Mesendoderm (in vitro differentiated cells): ENCODE results near the gene TAP1.

Experiments used
- DNase-seq: peaks from one replicate; pipeline ENCODE4 v3.0.0; 2013
- H2AK5ac ChIP-seq: 2 replicates; pipeline ENCODE4 v1.6.1; 2013; ENCODE audit warnings: low read length, inconsistent platforms
- H2BK120ac ChIP-seq: 2 replicates; pipeline ENCODE4 v1.6.1; 2013; ENCODE audit warnings: low read depth, mild to moderate bottlenecking, low read length, moderate library complexity, mixed read lengths
- H2BK15ac ChIP-seq: replicated peaks from 2 replicates; pipeline ENCODE4 v1.6.1; 2013; ENCODE audit warnings: low read depth, mild to moderate bottlenecking, moderate library complexity
- H2BK5ac ChIP-seq: 2 replicates; pipeline ENCODE4 v1.6.1; 2013; ENCODE audit warnings: low read length, inconsistent platforms
- H3K18ac ChIP-seq: 2 replicates; pipeline ENCODE4 v1.6.1; 2013; ENCODE audit warnings: mild to moderate bottlenecking, low read length, mixed read lengths
- H3K23ac ChIP-seq: one replicate; pipeline ENCODE4 v1.6.1; 2013; ENCODE audit warnings: low read length
- H3K27ac ChIP-seq: 2 replicates; pipeline ENCODE4 v1.5.1; 2013; ENCODE audit warnings: low read depth, mild to moderate bottlenecking, inconsistent platforms, low read length, moderate library complexity
- H3K27me3 ChIP-seq: 2 replicates; pipeline ENCODE4 v1.6.1; 2013; ENCODE audit warnings: low read length, control low read depth, mild to moderate bottlenecking, inconsistent platforms; ENCODE audit not compliant: insufficient read depth, poor library complexity
- H3K36me3 ChIP-seq: 2 replicates; pipeline ENCODE4 v1.6.1; 2013; ENCODE audit warnings: low read length, inconsistent platforms; ENCODE audit not compliant: control insufficient read depth, insufficient read depth
- H3K4ac ChIP-seq: one replicate; pipeline ENCODE4 v1.6.1; 2013; ENCODE audit warnings: low read depth, mild to moderate bottlenecking, low read length, moderate library complexity
- H3K4me1 ChIP-seq: 2 replicates; pipeline ENCODE4 v1.6.1; 2013; ENCODE audit warnings: low read depth, low read length, inconsistent platforms; ENCODE audit not compliant: control insufficient read depth
- H3K4me2 ChIP-seq: 2 replicates; pipeline ENCODE4 v1.6.1; 2013; ENCODE audit warnings: low read length
- H3K4me3 ChIP-seq: 2 replicates; pipeline ENCODE4 v1.5.1; 2013; ENCODE audit warnings: mild to moderate bottlenecking, low read length
- H3K56ac ChIP-seq: one replicate; pipeline ENCODE4 v1.6.1; 2013; ENCODE audit warnings: low read length
- H3K79me1 ChIP-seq: 2 replicates; pipeline ENCODE4 v1.6.1; 2013; ENCODE audit warnings: low read length, inconsistent platforms
- H3K79me2 ChIP-seq: 2 replicates; pipeline ENCODE4 v1.6.1; 2013; ENCODE audit warnings: mild to moderate bottlenecking, low read length; ENCODE audit not compliant: control insufficient read depth, insufficient read depth
- H3K9ac ChIP-seq: 2 replicates; pipeline ENCODE4 v1.6.1; 2013; ENCODE audit warnings: low read length, inconsistent platforms
- H4K5ac ChIP-seq: one replicate; pipeline ENCODE4 v1.6.1; 2013; ENCODE audit warnings: low read length
- H4K8ac ChIP-seq: one replicate; pipeline ENCODE4 v1.6.1; 2013; ENCODE audit warnings: low read depth, mild to moderate bottlenecking, control low read depth, low read length, moderate library complexity
- WGBS: extraction: QIAGEN DNeasy Blood & Tissue Kit; methylation state at CpG from one replicate; pipeline ENCODE4 v1.1.7; 2013; ENCODE audit warnings: low lambda C conversion rate, missing lambda C conversion rate; ENCODE audit not compliant: insufficient coverage; ENCODE audit errors: extremely low coverage; 5-methylcytosine and 5-hydroxymethylcytosine counted together

Gene TAP1

DNA sequence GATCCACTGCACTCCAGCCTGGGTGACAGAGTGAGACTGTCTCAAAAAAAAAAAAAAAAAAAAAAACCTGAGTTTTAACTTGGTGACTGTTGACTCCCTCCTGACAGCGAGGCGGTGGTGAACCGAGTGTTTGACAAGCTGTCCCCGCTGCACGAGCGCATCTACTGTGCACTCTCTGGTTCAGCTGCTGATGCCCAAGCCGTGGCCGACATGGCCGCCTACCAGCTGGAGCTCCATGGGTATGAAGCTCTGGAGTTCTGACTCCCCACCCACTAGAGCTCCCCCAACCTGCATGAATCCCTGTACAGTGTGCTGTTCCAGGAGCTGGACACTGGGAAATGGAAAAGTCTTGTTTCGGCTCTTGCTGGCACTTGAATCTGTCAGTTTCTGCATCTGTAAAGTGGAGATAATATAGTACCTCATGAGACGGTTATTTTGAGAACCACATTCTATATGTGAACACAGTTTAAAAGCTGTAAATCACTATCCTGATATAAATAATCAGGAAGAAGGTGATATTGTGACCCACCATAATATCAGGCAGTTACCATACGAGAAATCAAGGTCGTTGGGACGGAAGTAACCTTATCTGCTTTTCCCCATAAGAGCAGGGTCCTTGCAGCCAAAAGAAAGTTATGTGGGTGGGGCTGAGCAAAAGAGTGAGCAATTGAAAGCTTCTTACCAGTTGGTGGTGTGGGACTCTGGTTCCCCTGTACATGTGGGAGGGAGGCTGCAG lies 3.8 kb upstream of the TAP1 start:
- no peak overlapping the region for H2BK120ac ChIP-seq
- no peaks in the 10 kb centered on the region for H3K79me2 ChIP-seq
- H3K4me3 ChIP-seq = no peak overlapping the region
- H3K56ac ChIP-seq = no peak overlapping the region
- no peak for DNase-seq
- H3K23ac ChIP-seq = no peak overlapping the region
- no peak overlapping the region for H2BK5ac ChIP-seq
- H4K8ac ChIP-seq = no peak overlapping the region
- peaks cover 18% of the 10 kb centered on the region for H3K27me3 ChIP-seq
- H4K5ac ChIP-seq = no peak overlapping the region
- H3K18ac ChIP-seq = no peak overlapping the region
- no peaks in the 10 kb centered on the region for H3K79me1 ChIP-seq
- WGBS = no CpG with 5 or more reads among the region's 14 CpGs
- no peak overlapping the region for H2AK5ac ChIP-seq
- H3K4me2 ChIP-seq = no peak overlapping the region
- no peaks in the 10 kb centered on the region for H3K4me1 ChIP-seq
- no peak overlapping the region for H2BK15ac ChIP-seq
- no peak overlapping the region for H3K27ac ChIP-seq
- no peak overlapping the region for H3K4ac ChIP-seq
- no peaks in the 10 kb centered on the region for H3K36me3 ChIP-seq
- no peak overlapping the region for H3K9ac ChIP-seq

DNA sequence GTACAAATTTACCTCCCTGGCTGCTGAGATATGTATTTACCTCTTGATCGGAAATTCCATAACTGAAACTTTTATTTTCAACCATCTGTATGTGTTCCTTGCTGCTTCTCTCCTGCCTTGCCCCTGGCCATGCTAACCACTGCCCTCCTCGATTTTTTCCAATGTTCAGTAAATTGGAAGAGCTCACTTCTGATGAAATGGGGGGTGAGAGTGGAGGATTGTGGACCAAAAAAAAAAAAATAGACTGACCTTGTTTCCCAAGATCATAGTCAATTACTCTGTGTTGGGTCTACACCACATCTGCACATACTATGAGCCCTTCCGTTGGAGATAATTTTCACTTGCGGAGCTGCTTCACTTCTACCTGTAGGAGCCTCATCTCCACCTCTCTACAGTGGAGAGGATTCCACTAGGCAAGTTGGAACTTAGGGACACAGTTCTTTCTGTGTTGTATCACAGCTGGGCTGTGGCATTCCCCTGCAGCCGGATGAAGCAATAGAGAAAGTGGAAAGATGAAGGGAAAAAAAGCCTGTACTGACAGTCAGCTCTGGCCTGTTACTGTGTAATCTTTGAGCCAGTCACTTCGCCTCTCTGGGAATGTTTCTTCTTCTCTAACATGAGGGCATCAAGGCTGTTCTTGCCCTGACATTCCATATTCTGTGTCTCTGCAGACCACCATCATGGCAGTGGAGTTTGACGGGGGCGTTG lies 2.1 kb upstream of the TAP1 start:
- no CpG with 5 or more reads among the region's 8 CpGs for WGBS
- H3K27me3 ChIP-seq = peaks cover 28% of the 10 kb centered on the region

GRCh38 chr6:32854376-32855178 lies 1.1 kb upstream of the TAP1 start:
- Histone ChIP-seq H3K27me3 (peaks cover 28% of the 10 kb centered on the region), H3K79me2 (no peaks in the 10 kb centered on the region), H3K9ac (no peak overlapping the region), H3K36me3 (no peaks in the 10 kb centered on the region), H3K27ac (no peak overlapping the region), H2AK5ac (no peak overlapping the region), H4K8ac (no peak overlapping the region), H2BK5ac (no peak overlapping the region), H3K4ac (no peak overlapping the region), H3K79me1 (no peaks in the 10 kb centered on the region), H3K4me3 (no peak overlapping the region), H3K23ac (no peak overlapping the region), H3K56ac (no peak overlapping the region), H3K18ac (no peak overlapping the region), H3K4me1 (no peaks in the 10 kb centered on the region), H4K5ac (no peak overlapping the region), H2BK15ac (no peak overlapping the region), H2BK120ac (no peak overlapping the region), H3K4me2 (peak overlapping the region; percentile 25)
- WGBS = no CpG with 5 or more reads among the region's 24 CpGs
- no peak for DNase-seq

More for the DNA sequence above, 2.1 kb upstream of the TAP1 start:
- Histone ChIP-seq H3K56ac (no peak overlapping the region), H3K9ac (no peak overlapping the region), H3K4me1 (no peaks in the 10 kb centered on the region), H4K5ac (no peak overlapping the region), H2BK15ac (no peak overlapping the region), H3K36me3 (no peaks in the 10 kb centered on the region), H2BK120ac (no peak overlapping the region), H3K23ac (no peak overlapping the region), H3K18ac (no peak overlapping the region), H4K8ac (no peak overlapping the region), H3K4me3 (no peak overlapping the region), H3K79me2 (no peaks in the 10 kb centered on the region), H3K4ac (no peak overlapping the region), H2AK5ac (no peak overlapping the region), H3K79me1 (no peaks in the 10 kb centered on the region), H2BK5ac (no peak overlapping the region), H3K27ac (no peak overlapping the region), H3K4me2 (no peak overlapping the region)
- DNase-seq = no peak

GRCh38 chr6:32852844-32853540 lies 512 bp downstream of the TAP1 start:
- Histone ChIP-seq H3K9ac (peak overlapping the region; percentile 56), H3K27me3 (peaks cover 28% of the 10 kb centered on the region), H3K79me2 (no peaks in the 10 kb centered on the region), H3K56ac (peak overlapping the region; percentile 65), H3K23ac (no peak overlapping the region), H4K8ac (no peak overlapping the region), H3K4me2 (peak overlapping the region; percentile 39), H2AK5ac (no peak overlapping the region), H3K36me3 (no peaks in the 10 kb centered on the region), H3K4ac (no peak overlapping the region), H4K5ac (no peak overlapping the region), H2BK120ac (no peak overlapping the region), H2BK15ac (no peak overlapping the region), H3K4me3 (peak overlapping the region; percentile 8), H3K4me1 (no peaks in the 10 kb centered on the region), H3K18ac (no peak overlapping the region), H3K27ac (no peak overlapping the region), H2BK5ac (no peak overlapping the region), H3K79me1 (no peaks in the 10 kb centered on the region)
- DNase-seq = peak; percentile 16
- whole genome bisulfite sequencing = no CpG with 5 or more reads among the region's 41 CpGs

DNA sequence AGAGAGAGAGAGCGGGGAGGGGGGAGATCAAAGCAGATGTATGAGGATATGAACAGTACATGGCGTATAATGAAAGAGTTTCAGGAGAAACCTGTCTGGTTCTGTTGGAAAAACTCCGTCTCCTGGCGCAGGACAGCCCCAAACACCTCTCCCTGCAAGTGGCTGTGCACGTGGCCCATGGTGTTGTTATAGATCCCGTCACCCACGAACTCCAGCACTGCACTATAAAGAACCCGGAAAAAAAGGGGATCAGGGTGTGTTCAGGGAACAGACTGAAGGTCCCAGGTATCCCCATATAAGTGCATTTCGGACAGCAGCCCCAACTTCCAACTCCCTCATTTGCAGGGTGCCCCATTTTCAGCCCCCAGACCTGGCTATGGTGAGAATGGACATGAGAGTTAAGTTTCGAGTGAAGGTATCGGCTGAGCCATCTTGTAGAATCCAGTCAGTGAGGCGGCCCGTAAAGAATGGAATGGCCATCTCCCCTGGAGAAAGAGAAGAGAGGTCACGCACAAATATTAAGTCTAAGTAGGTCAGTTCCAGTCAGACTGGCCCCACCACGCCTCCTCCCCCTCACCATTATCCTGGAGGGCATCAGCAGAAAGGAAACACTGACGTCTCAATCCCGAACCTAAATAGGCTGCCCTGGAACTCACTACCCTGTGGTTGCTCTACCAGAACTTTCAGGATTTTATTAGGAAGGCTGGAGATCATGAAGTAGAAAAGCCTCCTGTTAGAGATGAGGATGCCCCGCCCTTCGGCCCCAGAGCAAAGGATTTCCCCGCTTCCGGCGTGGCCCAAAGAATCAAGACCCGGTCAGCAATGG lies 1.3 kb downstream of the TAP1 start:
- no peak overlapping the region for H4K8ac ChIP-seq
- H2AK5ac ChIP-seq = no peak overlapping the region
- no peaks in the 10 kb centered on the region for H3K4me1 ChIP-seq
- DNase-seq = no peak
- H2BK120ac ChIP-seq = no peak overlapping the region
- no peak overlapping the region for H3K9ac ChIP-seq
- H3K18ac ChIP-seq = no peak overlapping the region
- H3K27ac ChIP-seq = no peak overlapping the region
- no peak overlapping the region for H3K23ac ChIP-seq
- no peak overlapping the region for H3K4ac ChIP-seq
- no peak overlapping the region for H3K4me2 ChIP-seq
- peaks cover 28% of the 10 kb centered on the region for H3K27me3 ChIP-seq
- H2BK15ac ChIP-seq = no peak overlapping the region
- H4K5ac ChIP-seq = no peak overlapping the region
- no peaks in the 10 kb centered on the region for H3K79me2 ChIP-seq
- no peak overlapping the region for H2BK5ac ChIP-seq
- no peaks in the 10 kb centered on the region for H3K36me3 ChIP-seq
- no CpG with 5 or more reads among the region's 23 CpGs for WGBS
- no peaks in the 10 kb centered on the region for H3K79me1 ChIP-seq
- no peak overlapping the region for H3K56ac ChIP-seq
- H3K4me3 ChIP-seq = no peak overlapping the region
